ENCODE data around the gene DENND1A. TPM values are rescaled to one million over a fixed set of nuclear protein-coding genes. Genes with fewer than 3 reads are reported as not detected.

The DENND1A gene
- total RNA-seq, 2 donors from 2014 or later, result 19.3 to 22.8 TPM

DNA sequence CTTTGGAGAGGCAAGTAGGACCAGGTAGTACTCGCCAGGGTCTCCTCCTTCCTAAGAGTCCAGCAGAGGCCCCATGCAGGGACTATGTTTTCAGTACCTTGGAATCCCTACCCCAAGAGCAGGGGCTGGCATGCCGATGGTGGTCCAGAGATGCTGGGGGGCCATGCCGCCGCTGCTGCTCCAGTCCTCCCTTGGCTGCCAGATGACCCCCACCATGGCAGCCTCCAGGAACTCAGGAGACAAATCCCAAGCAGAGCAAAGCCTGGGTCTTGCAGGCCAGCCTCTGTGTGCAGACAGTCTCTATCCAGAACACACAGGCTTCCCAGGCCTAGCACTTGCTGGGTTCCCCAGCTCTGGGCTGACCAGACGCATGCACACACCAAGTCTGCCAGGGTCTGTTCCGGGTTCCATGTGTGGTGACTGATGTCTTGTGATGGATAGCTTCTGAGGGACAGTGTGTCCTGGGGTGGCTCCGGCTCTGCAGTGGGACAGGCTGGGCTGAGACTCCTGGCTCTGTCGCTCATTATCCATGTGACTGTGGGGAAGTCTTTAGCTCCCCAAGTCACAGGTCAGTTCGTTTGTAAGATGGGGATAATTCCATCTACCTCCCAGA, 446.6 kb downstream of the DENND1A start:
- no peaks in the 10 kb centered on the region for H3K36me3 Mint-ChIP-seq (ENCODE audit: low read depth)
- H3K27me3 Mint-ChIP-seq, result no peaks in the 10 kb centered on the region
- peaks cover 9% of the 10 kb centered on the region for H3K4me1 Mint-ChIP-seq

GRCh38 chr9:123482295-123482968, 447.5 kb downstream of the DENND1A start:
- H3K4me1 Mint-ChIP-seq, result peaks cover 9% of the 10 kb centered on the region
- no peaks in the 10 kb centered on the region for H3K36me3 Mint-ChIP-seq (ENCODE audit: low read depth)
- no peak for ATAC-seq (replicated peaks)
- H3K9me3 Mint-ChIP-seq, result no peaks in the 10 kb centered on the region
- no peaks in the 10 kb centered on the region for H3K27me3 Mint-ChIP-seq
- H3K4me3 Mint-ChIP-seq, result no peak overlapping the region
- H3K27ac Mint-ChIP-seq, result no peak overlapping the region

More for the DNA sequence above, 446.6 kb downstream of the DENND1A start:
- Mint-ChIP-seq H3K9me3 (no peaks in the 10 kb centered on the region), H3K4me3 (no peak overlapping the region), H3K27ac (no peak overlapping the region)
- ATAC-seq (replicated peaks), result no peak

GRCh38 chr9:123481209-123481865, 448.6 kb downstream of the DENND1A start:
- Mint-ChIP-seq H3K27ac (no peak overlapping the region), H3K36me3 (ENCODE audit: low read depth) (no peaks in the 10 kb centered on the region), H3K4me3 (no peak overlapping the region), H3K4me1 (peaks cover 4% of the 10 kb centered on the region), H3K9me3 (no peaks in the 10 kb centered on the region), H3K27me3 (no peaks in the 10 kb centered on the region)
- ATAC-seq (replicated peaks), result no peak

- no peaks in the 10 kb centered on the region for H3K9me3 Mint-ChIP-seq
- H3K4me3 Mint-ChIP-seq, result no peak overlapping the region
- no peak for ATAC-seq (replicated peaks)
- no peaks in the 10 kb centered on the region for H3K27me3 Mint-ChIP-seq
- peaks cover 4% of the 10 kb centered on the region for H3K4me1 Mint-ChIP-seq
- no peaks in the 10 kb centered on the region for H3K36me3 Mint-ChIP-seq (ENCODE audit: low read depth)
- H3K27ac Mint-ChIP-seq, result no peak overlapping the region
Observed at GRCh38 chr9:123480791-123481190, 449.1 kb downstream of the DENND1A start.

GRCh38 chr9:123480096-123480495, 449.8 kb downstream of the DENND1A start:
- Mint-ChIP-seq H3K36me3 (ENCODE audit: low read depth) (no peaks in the 10 kb centered on the region), H3K9me3 (no peaks in the 10 kb centered on the region), H3K4me1 (peaks cover 4% of the 10 kb centered on the region), H3K4me3 (no peak overlapping the region), H3K27ac (no peak overlapping the region), H3K27me3 (no peaks in the 10 kb centered on the region)
- no peak for ATAC-seq (replicated peaks)

GRCh38 chr9:123478967-123479602, 450.8 kb downstream of the DENND1A start:
- Mint-ChIP-seq H3K9me3 (no peaks in the 10 kb centered on the region), H3K4me3 (no peak overlapping the region), H3K27ac (no peak overlapping the region), H3K27me3 (no peaks in the 10 kb centered on the region), H3K36me3 (ENCODE audit: low read depth) (no peaks in the 10 kb centered on the region), H3K4me1 (peaks cover 4% of the 10 kb centered on the region)
- no peak for ATAC-seq (replicated peaks)

- ATAC-seq (replicated peaks), result no peak
- no peak overlapping the region for H3K4me3 Mint-ChIP-seq
- peaks cover 4% of the 10 kb centered on the region for H3K4me1 Mint-ChIP-seq
- H3K9me3 Mint-ChIP-seq, result no peaks in the 10 kb centered on the region
- H3K27ac Mint-ChIP-seq, result no peak overlapping the region
- no peaks in the 10 kb centered on the region for H3K36me3 Mint-ChIP-seq (ENCODE audit: low read depth)
- H3K27me3 Mint-ChIP-seq, result no peaks in the 10 kb centered on the region
Observed at GRCh38 chr9:123478160-123478559, 451.8 kb downstream of the DENND1A start.

- H3K4me3 Mint-ChIP-seq, result no peak overlapping the region
- H3K4me1 Mint-ChIP-seq, result peaks cover 2% of the 10 kb centered on the region
- H3K27ac Mint-ChIP-seq, result no peak overlapping the region
- no peaks in the 10 kb centered on the region for H3K9me3 Mint-ChIP-seq
- no peaks in the 10 kb centered on the region for H3K36me3 Mint-ChIP-seq (ENCODE audit: low read depth)
- ATAC-seq (replicated peaks), result no peak
- no peaks in the 10 kb centered on the region for H3K27me3 Mint-ChIP-seq
Observed at GRCh38 chr9:123475407-123475806, 454.5 kb downstream of the DENND1A start.

GRCh38 chr9:123472862-123473614, 456.9 kb downstream of the DENND1A start:
- no peaks in the 10 kb centered on the region for H3K9me3 Mint-ChIP-seq
- ATAC-seq (replicated peaks), result no peak
- H3K36me3 Mint-ChIP-seq (ENCODE audit: low read depth), result no peaks in the 10 kb centered on the region
- no peak overlapping the region for H3K27ac Mint-ChIP-seq
- no peak overlapping the region for H3K4me3 Mint-ChIP-seq
- H3K4me1 Mint-ChIP-seq, result no peaks in the 10 kb centered on the region
- no peaks in the 10 kb centered on the region for H3K27me3 Mint-ChIP-seq

- Mint-ChIP-seq H3K27me3 (no peaks in the 10 kb centered on the region), H3K4me3 (no peak overlapping the region), H3K27ac (no peak overlapping the region), H3K9me3 (no peaks in the 10 kb centered on the region), H3K36me3 (ENCODE audit: low read depth) (no peaks in the 10 kb centered on the region), H3K4me1 (no peaks in the 10 kb centered on the region)
- ATAC-seq (replicated peaks), result no peak
Observed at GRCh38 chr9:123471843-123472570, 457.9 kb downstream of the DENND1A start.

- no peak overlapping the region for H3K27ac Mint-ChIP-seq
- no peaks in the 10 kb centered on the region for H3K36me3 Mint-ChIP-seq (ENCODE audit: low read depth)
- H3K9me3 Mint-ChIP-seq, result no peaks in the 10 kb centered on the region
- H3K27me3 Mint-ChIP-seq, result no peaks in the 10 kb centered on the region
- no peak overlapping the region for H3K4me3 Mint-ChIP-seq
- no peak for ATAC-seq (replicated peaks)
- no peaks in the 10 kb centered on the region for H3K4me1 Mint-ChIP-seq
Observed at GRCh38 chr9:123470991-123471770, 458.7 kb downstream of the DENND1A start.

GRCh38 chr9:123470121-123470782, 459.7 kb downstream of the DENND1A start:
- no peak overlapping the region for H3K4me3 Mint-ChIP-seq
- no peaks in the 10 kb centered on the region for H3K36me3 Mint-ChIP-seq (ENCODE audit: low read depth)
- H3K27ac Mint-ChIP-seq, result no peak overlapping the region
- no peak for ATAC-seq (replicated peaks)
- H3K27me3 Mint-ChIP-seq, result no peaks in the 10 kb centered on the region
- H3K9me3 Mint-ChIP-seq, result no peaks in the 10 kb centered on the region
- H3K4me1 Mint-ChIP-seq, result no peaks in the 10 kb centered on the region

DNA sequence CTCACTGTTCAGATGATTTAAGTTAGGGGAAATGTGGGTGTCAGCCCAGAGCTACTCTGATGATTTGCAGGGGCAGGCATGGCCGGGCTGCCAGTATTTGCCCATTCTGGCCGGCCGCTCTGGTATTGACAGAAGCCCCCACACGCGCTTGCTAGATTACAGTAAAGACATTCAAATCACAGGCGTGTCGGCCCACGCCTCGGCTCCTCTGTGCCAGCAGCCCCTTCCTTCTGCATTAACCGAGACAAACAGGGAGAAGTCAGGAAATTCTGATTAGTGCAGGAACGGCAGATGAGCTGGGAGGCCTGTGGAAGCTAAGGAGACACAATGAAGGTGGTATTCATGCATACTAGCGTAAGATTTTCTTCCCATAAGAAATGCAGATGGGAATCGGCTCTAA, 460.6 kb downstream of the DENND1A start:
- no peak for ATAC-seq (replicated peaks)
- no peak overlapping the region for H3K4me3 Mint-ChIP-seq
- H3K9me3 Mint-ChIP-seq, result no peaks in the 10 kb centered on the region
- no peaks in the 10 kb centered on the region for H3K27me3 Mint-ChIP-seq
- H3K4me1 Mint-ChIP-seq, result no peaks in the 10 kb centered on the region
- H3K27ac Mint-ChIP-seq, result no peak overlapping the region
- H3K36me3 Mint-ChIP-seq (ENCODE audit: low read depth), result no peaks in the 10 kb centered on the region

Measured in activated T-helper 17 cell treated with anti-CD3 and anti-CD28 coated beads, Interleukin-2, amount 50 U/mL, for 72 hours (primary cell).